NOMO-1 treated with DMSO at 0.1 percent for 48 hours (cell line): ENCODE results near the gene ANKRD6.
"Not testable (repeated sequence)": the region's sequence is repeated elsewhere in the genome, so short reads cannot be mapped to it uniquely, and the experiment has no call there.

Experiments used
- DNase-seq: peaks from one replicate; lab custom pipeline; 2025; ENCODE audit not compliant: unreplicated experiment; lab: John Stamatoyannopoulos, UW

Gene ANKRD6

GRCh38 chr6:89641581-89641980 is 208.6 kb downstream of the ANKRD6 start:
- not testable (repeated sequence) for DNase-seq

- no peak for DNase-seq
These were observed 210.0 kb downstream of the ANKRD6 start for GRCh38 chr6:89642956-89643355.

- no peak for DNase-seq
These were observed 210.5 kb downstream of the ANKRD6 start for GRCh38 chr6:89643406-89643805.

- DNase-seq = no peak
These were observed 211.9 kb downstream of the ANKRD6 start for GRCh38 chr6:89644864-89645263.

- DNase-seq = no peak
These were observed 216.7 kb downstream of the ANKRD6 start for GRCh38 chr6:89649682-89650081.

GRCh38 chr6:89650579-89650978 is 217.6 kb downstream of the ANKRD6 start:
- DNase-seq = no peak

GRCh38 chr6:89655122-89655521 is 222.2 kb downstream of the ANKRD6 start:
- no peak for DNase-seq

GRCh38 chr6:89657445-89658158 is 224.7 kb downstream of the ANKRD6 start:
- no peak for DNase-seq

GRCh38 chr6:89660981-89661380 is 228.0 kb downstream of the ANKRD6 start:
- DNase-seq = no peak

- DNase-seq = no peak
These were observed 228.6 kb downstream of the ANKRD6 start for GRCh38 chr6:89661559-89661958.

GRCh38 chr6:89662659-89663223 is 229.8 kb downstream of the ANKRD6 start:
- DNase-seq = no peak

GRCh38 chr6:89667872-89668556 is 235.1 kb downstream of the ANKRD6 start:
- DNase-seq = no peak

- DNase-seq = no peak
These were observed 236.1 kb downstream of the ANKRD6 start for GRCh38 chr6:89669002-89669401.

GRCh38 chr6:89670935-89671565 is 238.1 kb downstream of the ANKRD6 start:
- no peak for DNase-seq

- DNase-seq = no peak
These were observed 243.2 kb downstream of the ANKRD6 start for GRCh38 chr6:89675949-89676748.

- DNase-seq = no peak
These were observed 245.6 kb downstream of the ANKRD6 start for GRCh38 chr6:89678531-89678930.

- DNase-seq = no peak
These were observed 246.5 kb downstream of the ANKRD6 start for GRCh38 chr6:89679215-89680120.

GRCh38 chr6:89680150-89680549 is 247.2 kb downstream of the ANKRD6 start:
- no peak for DNase-seq

GRCh38 chr6:89680551-89680950 is 247.6 kb downstream of the ANKRD6 start:
- no peak for DNase-seq

GRCh38 chr6:89681983-89682564 is 249.1 kb downstream of the ANKRD6 start:
- DNase-seq = no peak
